ENCODE results near the gene GPR161.

- TF ChIP-seq CTCF (conservative IDR thresholded peaks at IDR 0.05) (no peak), ZFX (IDR thresholded peaks at IDR 0.05) (no peak)
Observed at GRCh38 chr1:168150283-168150682, 13.6 kb upstream of the GPR161 start.
